GM12878 (cell line): ENCODE results near the gene ZNF827. TPM values are rescaled to one million over a fixed set of nuclear protein-coding genes. Genes with fewer than 3 reads are reported as not detected.

Experiments used
- ATAC-seq: fragments of 200-7000 bp; cut with Tn5 transposase; 3 replicates; pipeline ENCODE4 v1.9.1; 2020; ENCODE audit warnings: mild to moderate bottlenecking, moderate library complexity
- BruUV-seq: library from RNA; stranded (reverse); fragments of 400-500 nt; replicated peaks from 2 replicates; lab custom pipeline; 2021; lab: Mats Ljungman, UMichigan
- CTCF ChIA-PET: fragments of 300-600 bp; sonication (Branson Sonifier 250); formaldehyde crosslinking; extraction: SDS; loops from one replicate; lab custom pipeline; 2021; ENCODE audit warnings: inconsistent platforms; lab: Yijun Ruan, JAX
- POLR2A ChIA-PET: fragments of 350-600 bp; formaldehyde crosslinking; extraction: SDS; loops from one replicate; lab custom pipeline; 2021; ENCODE audit warnings: inconsistent platforms; lab: Charles Lee
- RAD21 ChIA-PET: fragments of 300-600 bp; sonication (Branson Sonifier 250); formaldehyde crosslinking; loops from one replicate; lab custom pipeline; 2023; ENCODE audit warnings: antibody characterized with exemption; ENCODE audit not compliant: unreplicated experiment; lab: Charles Lee
- SMC1A ChIA-PET: fragments of 300-600 bp; sonication (Branson Sonifier 250); formaldehyde crosslinking; loops from one replicate; lab custom pipeline; 2023; ENCODE audit not compliant: unreplicated experiment, uncharacterized antibody; lab: Charles Lee
- DNase-seq: peaks from one replicate; pipeline ENCODE4 v3.0.0-alpha.2; 2011; ENCODE audit warnings: low read depth, low spot score
- FAIRE-seq: peaks from 3 replicates; lab custom pipeline; 2011; peaks lifted over from hg19 to GRCh38; lab: Jason Lieb, UNC
- H2AFZ ChIP-seq: 2 replicates; pipeline ENCODE4 v1.6.0; 2011; ENCODE audit warnings: low read depth, low read length, control low read depth; ENCODE audit not compliant: control insufficient read depth
- H3K27ac ChIP-seq: 2 replicates; pipeline ENCODE4 v1.5.1; 2011; ENCODE audit warnings: control low read depth; ENCODE audit not compliant: control insufficient read depth, insufficient read depth
- H3K27me3 ChIP-seq, 2 experiments: replicated peaks in 1 of 2; 2 replicates each; pipeline versions ENCODE4 v1.6.0 to v1.6.1; 2011; ENCODE audit warnings: low read length in 1 of 2; ENCODE audit not compliant: control insufficient read depth in 2 of 2, insufficient read depth in 2 of 2
- H3K36me3 ChIP-seq, 2 experiments: 2 replicates each; pipeline ENCODE4 v1.5.1; 2011; ENCODE audit warnings: low read length in 1 of 2; ENCODE audit not compliant: control insufficient read depth in 2 of 2, insufficient read depth in 2 of 2
- H3K4me1 ChIP-seq: 2 replicates; pipeline ENCODE4 v1.6.1; 2011; ENCODE audit warnings: mild to moderate bottlenecking, low read length, moderate library complexity, mixed read lengths; ENCODE audit not compliant: control insufficient read depth, insufficient read depth
- H3K4me2 ChIP-seq: 2 replicates; pipeline ENCODE4 v1.6.0; 2011; ENCODE audit warnings: control low read depth; ENCODE audit not compliant: control insufficient read depth, insufficient read depth
- H3K4me3 ChIP-seq: fragments of 200-600 bp; sonication (generic); 2 replicates; pipeline ENCODE4 v1.5.1; 2016
- H3K79me2 ChIP-seq: 2 replicates; pipeline ENCODE4 v1.6.0; 2011; ENCODE audit warnings: low read length; ENCODE audit not compliant: control insufficient read depth, insufficient read depth
- H3K9ac ChIP-seq: 2 replicates; pipeline ENCODE4 v1.8.0; 2011; ENCODE audit warnings: low read length, control low read depth, mixed read lengths; ENCODE audit not compliant: control insufficient read depth, insufficient read depth
- H3K9me3 ChIP-seq: replicated peaks from 3 replicates; pipeline ENCODE4 v1.5.1; 2011; ENCODE audit warnings: mild to moderate bottlenecking, low read length; ENCODE audit not compliant: control insufficient read depth, insufficient read depth
- H4K20me1 ChIP-seq: 2 replicates; pipeline ENCODE4 v1.6.0; 2011; ENCODE audit not compliant: control insufficient read depth, insufficient read depth
- ASH2L ChIP-seq: fragments of 300-600, 200-600 bp; sonication (generic); IDR thresholded peaks from 2 replicates; pipeline ENCODE4 v1.6.1; 2017; ENCODE audit warnings: low read depth, mild to moderate bottlenecking, borderline replicate concordance
- FOXM1 ChIP-seq: IDR thresholded peaks from 2 replicates; pipeline ENCODE4 v1.6.1; 2012; ENCODE audit warnings: low read depth, mild to moderate bottlenecking, inconsistent platforms, low read length, moderate library complexity
- HDGF ChIP-seq: fragments of 450-650 bp; IDR thresholded peaks from 2 replicates; pipeline ENCODE4 v1.6.1; 2016; ENCODE audit warnings: antibody characterized with exemption
- IKZF1 ChIP-seq: fragments of 450-650 bp; conservative IDR thresholded peaks from 2 replicates; pipeline ENCODE4 v1.6.1; 2017; ENCODE audit warnings: antibody characterized with exemption, mild to moderate bottlenecking
- IKZF2 ChIP-seq, 2 experiments: fragments of 450-650 bp; IDR thresholded peaks; 2 replicates each; pipeline ENCODE4 v1.6.1; 2017; ENCODE audit warnings: mild to moderate bottlenecking in 2 of 2, moderate library complexity in 2 of 2
- KLF5 ChIP-seq: fragments of 450-650 bp; IDR thresholded peaks from 2 replicates; pipeline ENCODE4 v1.6.1; 2014; ENCODE audit warnings: mild to moderate bottlenecking; ENCODE audit not compliant: partially characterized antibody
- MTA2 ChIP-seq: fragments of 450-650 bp; IDR thresholded peaks from 2 replicates; pipeline ENCODE4 v1.6.1; 2016; ENCODE audit warnings: low read depth, mild to moderate bottlenecking, moderate library complexity
- PBX3 ChIP-seq: IDR thresholded peaks from 2 replicates; pipeline ENCODE4 v1.6.1; 2011; ENCODE audit warnings: mild to moderate bottlenecking, low read depth, low read length, moderate library complexity; ENCODE audit not compliant: insufficient replicate concordance
- PKNOX1 ChIP-seq: fragments of 450-650 bp; IDR thresholded peaks from 2 replicates; pipeline ENCODE4 v1.6.1; 2016; ENCODE audit warnings: mild to moderate bottlenecking
- POU2F2 ChIP-seq: IDR thresholded peaks from 3 replicates; pipeline ENCODE4 v1.6.1; 2011; ENCODE audit warnings: low read depth, mild to moderate bottlenecking, low read length, borderline replicate concordance
- RUNX3 ChIP-seq: IDR thresholded peaks from 2 replicates; pipeline ENCODE4 v1.6.1; 2012; ENCODE audit warnings: low read length, inconsistent platforms
- SPI1 ChIP-seq: IDR thresholded peaks from 2 replicates; pipeline ENCODE4 v1.6.1; 2011; ENCODE audit warnings: low read depth, mild to moderate bottlenecking, low read length, moderate library complexity, borderline replicate concordance; ENCODE audit not compliant: insufficient read depth
- YY1 ChIP-seq: IDR thresholded peaks from 2 replicates; pipeline ENCODE4 v1.6.1; 2011; ENCODE audit warnings: low read depth, mild to moderate bottlenecking, low read length
- WGBS: methylation state at CpG from one replicate; pipeline ENCODE4 v1.1.6; 2016; ENCODE audit warnings: low lambda C conversion rate; ENCODE audit not compliant: insufficient replicate concordance, insufficient coverage; ENCODE audit errors: missing lambda C conversion rate; 5-methylcytosine and 5-hydroxymethylcytosine counted together
- in situ Hi-C: fragments of 300-500 bp; cut with MboI; formaldehyde crosslinking; loops from 9 replicates; pipeline ENCODE4 v1.14.3; 2018; ENCODE audit warnings: mixed read lengths
- intact Hi-C: fragments of 100-400 bp; cut with micrococcal nuclease; formaldehyde crosslinking; loops from one replicate; pipeline ENCODE4 v1.14.2; 2022; ENCODE audit not compliant: unreplicated experiment
- polyA plus RNA-seq, 11 experiments: library from polyadenylated mRNA; depleted of rRNA in 4 of 11; unstranded in 6 of 11; stranded (reverse) in 5 of 11; fragments of >200 nt; fragmentation: Nextera tagmentation in 4 of 11; fragmentation: Illumina TruSeq in 1 of 11; extraction: Ambion mirVana in 4 of 11; extraction: Trizol in 1 of 11; gene quantifications; 1 replicate in 1 of 11; 2 replicates in 10 of 11; pipeline versions ENCODE4 v1.2.1 to v1.2.3, GENCODE V29; 2011 to 2016; ENCODE audit warnings: inconsistent platforms in 2 of 11, missing spikeins in 2 of 11, low read depth in 1 of 11
- total RNA-seq, 4 experiments: library from RNA; depleted of rRNA in 3 of 4; stranded (reverse); fragments of >200 nt in 3 of 4; fragmentation: Illumina TruSeq in 1 of 4; extraction: Trizol in 1 of 4; gene quantifications; 2 replicates each; pipeline versions ENCODE4 v1.2.1 to v1.2.3, GENCODE V29; 2013 to 2021

ZNF827 gene
- total and polyA plus RNA-seq, 10 of the 15 experiments (the other 5 are each of a cell fraction or from before 2014, with no cell fraction given), result 3.8 to 31.5 (median 13.6) TPM

DNA sequence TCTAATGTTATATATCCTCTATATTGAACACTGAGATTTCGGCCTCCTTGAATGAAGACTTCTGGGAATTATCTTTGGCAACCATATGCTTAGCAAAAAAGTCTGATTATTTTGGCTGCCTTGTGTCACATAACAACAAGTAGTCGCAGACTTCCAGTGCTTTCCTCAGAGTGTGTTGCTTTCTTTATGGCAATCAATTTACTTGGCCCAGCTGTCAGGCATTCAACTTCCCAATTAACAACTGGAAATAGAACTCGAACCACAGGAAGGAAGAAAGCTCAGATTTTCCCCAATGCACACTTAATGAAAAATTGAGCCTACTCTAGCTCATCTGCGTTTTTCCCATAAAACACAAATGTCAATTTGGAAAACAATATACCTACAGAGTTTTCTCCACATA lies 71.6 kb downstream of the ZNF827 start:
- Histone ChIP-seq H3K79me2 (peaks cover 36% of the 10 kb centered on the region), H3K9ac (no peak overlapping the region), H3K27me3 (no peaks in the 10 kb centered on the region), H3K4me3 (no peak overlapping the region), H3K9me3 (no peaks in the 10 kb centered on the region), H3K4me2 (no peak overlapping the region), H3K4me1 (peaks cover 47% of the 10 kb centered on the region), H4K20me1 (no peaks in the 10 kb centered on the region), H2AFZ (no peak overlapping the region), H3K36me3 (peaks cover 0 to 13% of the 10 kb centered on the region in 2 experiments; a peak in 2 of 4 replicates), H3K27ac (no peak overlapping the region)
- ChIA-PET SMC1A (interaction anchor here (0.9 to 3.5 kb wide), 14 partner anchors 10 to 244 kb away, joined by 3 to 14 read pairs (median 5); no protein-coding TSS in a partner anchor), POLR2A (no interaction called here), RAD21 (interaction anchor here (1.0 to 1.5 kb wide), 2 partner anchors 15 to 192 kb away, joined by 3 to 4 read pairs; no protein-coding TSS in a partner anchor), CTCF (interaction anchor here (0.7 to 1.7 kb wide), 6 partner anchors 9 to 243 kb away, joined by 3 to 6 read pairs (median 4); no protein-coding TSS in a partner anchor)
- in situ Hi-C loops (no loop called here), intact Hi-C loops (no loop called here)
- no TSS peak for BruUV-seq
- DNase-seq (no peak), FAIRE-seq (no peak), ATAC-seq (no peak)
- TF ChIP-seq PBX3, result no peak
- TF ChIP-seq KLF5, result no peak
- 97% methylated on average over 4 of the region's 4 CpGs for WGBS

DNA sequence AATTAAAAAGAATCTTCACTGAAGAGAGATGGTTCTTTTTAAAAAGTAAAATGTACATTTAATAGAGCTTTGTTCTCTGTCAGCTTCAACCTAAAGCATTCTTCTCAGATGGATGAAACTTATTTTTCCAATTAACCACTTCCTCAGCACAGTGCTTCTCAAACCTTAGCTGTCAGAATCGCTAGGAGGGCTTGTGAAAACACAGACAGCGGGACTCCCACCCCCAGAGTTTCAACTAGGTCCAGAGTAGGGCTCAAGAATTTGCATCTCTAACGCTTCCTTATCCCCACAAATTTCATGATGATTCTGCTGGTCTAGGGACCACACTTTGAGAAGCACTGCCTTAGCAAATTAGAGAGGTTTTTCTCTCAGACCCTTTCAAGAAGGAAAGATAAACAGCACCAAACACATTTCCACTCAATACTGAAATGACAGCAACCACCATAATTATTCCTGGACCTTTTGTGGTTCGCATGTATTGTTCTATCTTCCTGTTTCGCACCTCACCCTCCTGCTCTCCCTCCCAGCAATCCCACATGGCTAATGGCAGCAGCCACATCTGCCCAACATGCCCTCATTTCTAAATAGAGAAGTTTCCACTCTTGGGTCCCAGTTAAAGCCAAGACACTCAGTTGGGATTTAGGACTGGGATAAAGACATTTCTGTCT lies 73.2 kb downstream of the ZNF827 start:
- Histone ChIP-seq H3K4me1 (peaks cover 32% of the 10 kb centered on the region), H3K9ac (peak overlapping the region; percentile 12), H3K36me3 (peaks cover 0 to 13% of the 10 kb centered on the region in 2 experiments; a peak in 2 of 4 replicates), H4K20me1 (no peaks in the 10 kb centered on the region), H3K79me2 (peaks cover 31% of the 10 kb centered on the region), H3K4me3 (no peak overlapping the region), H3K9me3 (no peaks in the 10 kb centered on the region), H3K4me2 (peak overlapping the region; percentile 75), H3K27me3 (no peaks in the 10 kb centered on the region), H3K27ac (peak overlapping the region; percentile 66), H2AFZ (peak overlapping the region; percentile 10; the same call in 1 of the 2 replicates)
- SMC1A ChIA-PET, result interaction anchor here (0.7 to 3.5 kb wide), 11 partner anchors 17 to 242 kb away, joined by 3 to 14 read pairs (median 4); partner anchors contain the start of gene ZNF827
- 23% methylated on average over 5 of the region's 5 CpGs for WGBS
- FAIRE-seq, result no peak
- ATAC-seq, result peak; percentile 60
- no peak for TF ChIP-seq PKNOX1
- peak; percentile 65; the same call in 1 of the 2 replicates for TF ChIP-seq IKZF1
- TF ChIP-seq HDGF, result no peak
- TF ChIP-seq YY1, result peak; percentile 25; the same call in 1 of the 2 replicates
- TF ChIP-seq FOXM1, result 0 out of 2 replicates have a peak, but pooled peaks have one; percentile 15
- 0 out of 3 replicates have a peak, but pooled peaks have one; percentile 36 for TF ChIP-seq POU2F2
- no peak for TF ChIP-seq ASH2L
- 0 out of 2 replicates have a peak, but pooled peaks have one; percentile 15 for TF ChIP-seq MTA2
- peak; percentile 50 to 55; a peak in 2 of 4 replicates for TF ChIP-seq IKZF2 (IDR thresholded peaks at IDR 0.05)
- TF ChIP-seq SPI1, result 0 out of 2 replicates have a peak, but pooled peaks have one; percentile 12
- TF ChIP-seq RUNX3, result peak; percentile 62
- POLR2A ChIA-PET, result interaction anchor here (0.9 kb wide), 1 partner anchor 69 kb away, joined by 3 read pairs; no protein-coding TSS in a partner anchor
- CTCF ChIA-PET, result interaction anchor here (1.4 to 1.8 kb wide), 2 partner anchors 46 to 249 kb away, joined by 4 read pairs; no protein-coding TSS in a partner anchor
- DNase-seq, result no peak
- in situ Hi-C loops (no loop called here), intact Hi-C loops (no loop called here)
- no TSS peak for BruUV-seq
- RAD21 ChIA-PET, result interaction anchor here (0.6 to 1.5 kb wide), 7 partner anchors 17 to 639 kb away, joined by 3 to 5 read pairs (median 4); no protein-coding TSS in a partner anchor
